ENCODE measurements around the gene CKAP4.

GRCh38 chr12:106229036-106229591 is 18.7 kb downstream of the CKAP4 start:
- TF ChIP-seq CTCF (IDR thresholded peaks at IDR 0.05; ENCODE audit: low read depth, low read length, poor library complexity, severe bottlenecking): no peak
- no peak for TF ChIP-seq EZH2phosphoT487 (IDR thresholded peaks at IDR 0.05; ENCODE audit: borderline replicate concordance, low read length)

Data from DOHH2 (cell line).